ENCODE measurements around the gene MAGEF1. TPM values are rescaled to one million over a fixed set of nuclear protein-coding genes. Genes with fewer than 3 reads are reported as not detected.

Gene MAGEF1
- total and polyA plus RNA-seq, 8 donors, result 10.4 to 34.0 (median 16.7) TPM

- WGBS, 2 donors, result 83% methylated on average over 23 of the region's 23 CpGs
- no peaks in the 10 kb centered on the region for H3K9me3 ChIP-seq
- DNase-seq (peak in 1 of 6 donors; percentile 28), FAIRE-seq (no peak), ATAC-seq (peak in 3 of 4 donors; percentile 12 to 52 (median 13))
- no peak for TF ChIP-seq CTCF (IDR thresholded peaks at IDR 0.05)
- no peak overlapping the region for H3K4me3 ChIP-seq
- intact Hi-C loops (cut with DNase I), result no loop called here
- H3K36me3 ChIP-seq, result no peaks in the 10 kb centered on the region
- no peaks in the 10 kb centered on the region for H3K27me3 ChIP-seq
- H3K4me1 ChIP-seq, result no peaks in the 10 kb centered on the region
- H3K27ac ChIP-seq, result no peak overlapping the region
These were observed 20.2 kb downstream of the MAGEF1 start for GRCh38 chr3:184691397-184692231.

GRCh38 chr3:184690192-184690883, 21.5 kb downstream of the MAGEF1 start:
- Histone ChIP-seq H3K27me3 (no peaks in the 10 kb centered on the region), H3K36me3 (no peaks in the 10 kb centered on the region), H3K27ac (no peak overlapping the region), H3K4me3 (no peak overlapping the region), H3K4me1 (no peaks in the 10 kb centered on the region), H3K9me3 (no peaks in the 10 kb centered on the region)
- ATAC-seq (no peak), DNase-seq (no peak), FAIRE-seq (no peak)
- intact Hi-C loops (cut with DNase I), result no loop called here
- no peak for TF ChIP-seq CTCF (IDR thresholded peaks at IDR 0.05)
- WGBS, 2 donors, result 78 to 84% methylated on average over 16 of the region's 16 CpGs

GRCh38 chr3:184688882-184689271, 23.0 kb downstream of the MAGEF1 start:
- H3K9me3 ChIP-seq, result no peaks in the 10 kb centered on the region
- no peak for FAIRE-seq
- no peak overlapping the region for H3K4me3 ChIP-seq
- no peaks in the 10 kb centered on the region for H3K36me3 ChIP-seq
- WGBS, 2 donors, result 75 to 81% methylated on average over 7 of the region's 7 CpGs
- no peak for ATAC-seq
- no peaks in the 10 kb centered on the region for H3K27me3 ChIP-seq
- H3K4me1 ChIP-seq, result no peaks in the 10 kb centered on the region
- no peak for DNase-seq
- no peak for TF ChIP-seq CTCF (IDR thresholded peaks at IDR 0.05)
- intact Hi-C loops (cut with DNase I), result no loop called here
- H3K27ac ChIP-seq, result no peak overlapping the region

- no peaks in the 10 kb centered on the region for H3K36me3 ChIP-seq
- WGBS, 2 donors, result 44 to 53% methylated on average over 5 of the region's 5 CpGs
- H3K27me3 ChIP-seq, result no peaks in the 10 kb centered on the region
- H3K4me1 ChIP-seq, result no peaks in the 10 kb centered on the region
- no peak overlapping the region for H3K4me3 ChIP-seq
- H3K9me3 ChIP-seq, result no peaks in the 10 kb centered on the region
- intact Hi-C loops (cut with DNase I), result no loop called here
- H3K27ac ChIP-seq, result no peak overlapping the region
- TF ChIP-seq CTCF (IDR thresholded peaks at IDR 0.05), result no peak
- DNase-seq (peak in 2 of 6 donors; percentile 27 to 41), ATAC-seq (peak; percentile 43 to 71 (median 48)), FAIRE-seq (no peak)
These were observed 23.5 kb downstream of the MAGEF1 start for GRCh38 chr3:184688251-184688881.

Data from pancreas (tissue), 10 donors.